Motor neuron (in vitro differentiated cells): Measurements from ENCODE around the gene KLK2. TPM values are rescaled to one million over a fixed set of nuclear protein-coding genes. Genes with fewer than 3 reads are reported as not detected.
"Not testable (repeated sequence)": the region's sequence is repeated elsewhere in the genome, so short reads cannot be mapped to it uniquely, and the experiment has no call there.

ENCODE experiments used
- ATAC-seq, 8 experiments: fragments of 200-7000 bp; cut with Tn5 transposase; replicated peaks in 6 of 8; 2 replicates each; pipeline ENCODE4 v1.8.0; 2021; ENCODE audit warnings: mild to moderate bottlenecking in 8 of 8, moderate library complexity in 8 of 8
- H3K27ac ChIP-seq, 2 donors: fragments of 250-450 bp; sonication (Bioruptor Pico); 2 replicates each; pipeline ENCODE4 v1.9.0; 2021; ENCODE audit warnings: antibody characterized with exemption in 2 of 2, mild to moderate bottlenecking in 2 of 2, moderate library complexity in 1 of 2
- H3K4me1 ChIP-seq, 2 donors: fragments of 250-450 bp; sonication (Bioruptor Pico); replicated peaks in 1 of 2; 2 replicates each; pipeline ENCODE4 v1.6.1; 2021; ENCODE audit warnings: antibody characterized with exemption in 2 of 2, mild to moderate bottlenecking in 2 of 2, moderate library complexity in 1 of 2
- H3K4me3 ChIP-seq, 5 donors: fragments of 250-450 bp; sonication (Bioruptor Pico); 2 replicates each; pipeline ENCODE4 v1.9.0; 2021; ENCODE audit warnings: antibody characterized with exemption in 5 of 5, mild to moderate bottlenecking in 5 of 5, moderate library complexity in 4 of 5
- WGBS, 10 experiments: fragments of 450-650 bp; shearing (Covaris generic); methylation state at CpG; one replicate each; pipeline ENCODE4 v1.0.0; 2022; 5-methylcytosine and 5-hydroxymethylcytosine counted together
- in situ Hi-C, 9 experiments: fragments of 400-800 bp; cut with MboI; loops; one replicate each; pipeline ENCODE4 v1.15.0; 2021; ENCODE audit warnings: low sequenced_read_pairs in 9 of 9, low pct_unique_long_range_greater_than_20kb in 2 of 9; ENCODE audit not compliant: unreplicated experiment in 9 of 9
- total RNA-seq, 8 experiments: library from RNA; unstranded; fragments of 300-600 nt; gene quantifications; 2 replicates each; pipeline versions ENCODE4 v1.2.3 to v1.2.4, GENCODE V29; 2022

The KLK2 gene
- total RNA-seq, 8 experiments from 2014 or later: 0.11 to 3.2 (median 0.81) TPM; not detected in 1

GRCh38 chr19:50889638-50890037 is 16.4 kb downstream of the KLK2 start:
- WGBS, 10 experiments: 0 to 55% (median 20%) methylated on average over 1 to 3 of the region's 3 CpGs; no CpG with 5 or more reads in 3 of the 10 experiments
- H3K4me3 ChIP-seq: no peak overlapping the region
- no peak for ATAC-seq
- in situ Hi-C loops: no loop called here
- H3K4me1 ChIP-seq: no peaks in the 10 kb centered on the region
- no peak overlapping the region for H3K27ac ChIP-seq

GRCh38 chr19:50890422-50891252 is 17.4 kb downstream of the KLK2 start:
- H3K4me1 ChIP-seq: no peaks in the 10 kb centered on the region
- ATAC-seq: no peak
- H3K4me3 ChIP-seq: no peak overlapping the region
- 0 to 43% (median 17%) methylated on average over 1 to 3 of the region's 5 CpGs; no CpG with 5 or more reads in 1 of the 10 experiments for WGBS, 10 experiments
- no peak overlapping the region for H3K27ac ChIP-seq
- in situ Hi-C loops: no loop called here

- no peak for ATAC-seq
- Histone ChIP-seq H3K4me3 (no peak overlapping the region), H3K27ac (no peak overlapping the region), H3K4me1 (no peaks in the 10 kb centered on the region)
- WGBS, 10 experiments: 65 to 91% (median 87%) methylated on average over 1 to 5 of the region's 5 CpGs; no CpG with 5 or more reads in 5 of the 10 experiments
- in situ Hi-C loops: no loop called here
These were observed 18.0 kb downstream of the KLK2 start for GRCh38 chr19:50891253-50891625.

- in situ Hi-C loops: no loop called here
- Histone ChIP-seq H3K27ac (no peak overlapping the region), H3K4me3 (no peak overlapping the region), H3K4me1 (peaks cover 0 to 3% of the 10 kb centered on the region in 2 donors)
- 67 to 100% (median 94%) methylated on average over 1 to 6 of the region's 18 CpGs; no CpG with 5 or more reads in 5 of the 10 experiments for WGBS, 10 experiments
- no peak for ATAC-seq
These were observed 20.0 kb downstream of the KLK2 start for GRCh38 chr19:50893047-50893736.

- no peak overlapping the region for H3K4me3 ChIP-seq
- 0 to 89% (median 24%) methylated on average over 1 to 4 of the region's 10 CpGs; no CpG with 5 or more reads in 4 of the 10 experiments for WGBS, 10 experiments
- ATAC-seq: no peak
- in situ Hi-C loops: no loop called here
- peaks cover 0 to 3% of the 10 kb centered on the region in 2 donors for H3K4me1 ChIP-seq
- H3K27ac ChIP-seq: no peak overlapping the region
These were observed 21.5 kb downstream of the KLK2 start for GRCh38 chr19:50894478-50895356.

- H3K4me3 ChIP-seq, in situ Hi-C loops, H3K4me1 ChIP-seq: not testable (repeated sequence)
- peak in 2 of 8 experiments; percentile 58 to 63 for ATAC-seq
- WGBS, 10 experiments: 11 to 96% (median 70%) methylated on average over 1 to 8 of the region's 9 CpGs; no CpG with 5 or more reads in 3 of the 10 experiments
- peak overlapping the region in 1 of 2 donors; percentile 79 for H3K27ac ChIP-seq
These were observed 22.9 kb downstream of the KLK2 start for GRCh38 chr19:50896089-50896590.

GRCh38 chr19:50896591-50897190 is 23.5 kb downstream of the KLK2 start:
- Histone ChIP-seq H3K4me1 (peaks cover 0 to 3% of the 10 kb centered on the region in 2 donors), H3K4me3 (no peak overlapping the region), H3K27ac (peak overlapping the region; percentile 45 to 79)
- WGBS, 10 experiments: 48 to 69% (median 58%) methylated on average over 2 to 6 of the region's 6 CpGs; no CpG with 5 or more reads in 4 of the 10 experiments
- in situ Hi-C loops: no loop called here
- ATAC-seq: peak in 7 of 8 experiments; percentile 87 to 94 (median 89)

GRCh38 chr19:50897191-50897607 is 24.0 kb downstream of the KLK2 start:
- Histone ChIP-seq H3K27ac (peak overlapping the region; percentile 45 to 79), H3K4me1 (peaks cover 0 to 3% of the 10 kb centered on the region in 2 donors), H3K4me3 (no peak overlapping the region)
- WGBS, 10 experiments: 83% methylated on average over 1 of the region's 3 CpGs; no CpG with 5 or more reads in 9 of the 10 experiments
- in situ Hi-C loops: no loop called here
- ATAC-seq: no peak

GRCh38 chr19:50897612-50898011 is 24.4 kb downstream of the KLK2 start:
- Histone ChIP-seq H3K4me3 (no peak overlapping the region), H3K27ac (no peak overlapping the region), H3K4me1 (peaks cover 0 to 3% of the 10 kb centered on the region in 2 donors)
- no peak for ATAC-seq
- 13 to 80% (median 60%) methylated on average over 1 to 3 of the region's 3 CpGs; no CpG with 5 or more reads in 3 of the 10 experiments for WGBS, 10 experiments
- in situ Hi-C loops: no loop called here

GRCh38 chr19:50898018-50898417 is 24.8 kb downstream of the KLK2 start:
- Histone ChIP-seq H3K4me1 (peaks cover 0 to 3% of the 10 kb centered on the region in 2 donors), H3K27ac (no peak overlapping the region), H3K4me3 (no peak overlapping the region)
- WGBS, 10 experiments: 10 to 89% (median 54%) methylated on average over 1 to 4 of the region's 4 CpGs
- in situ Hi-C loops: no loop called here
- no peak for ATAC-seq

- WGBS, 10 experiments: 12 to 100% (median 60%) methylated on average over 1 to 3 of the region's 3 CpGs; no CpG with 5 or more reads in 5 of the 10 experiments
- Histone ChIP-seq H3K4me3 (no peak overlapping the region), H3K27ac (no peak overlapping the region), H3K4me1 (peaks cover 0 to 3% of the 10 kb centered on the region in 2 donors)
- in situ Hi-C loops: no loop called here
- ATAC-seq: no peak
These were observed 26.3 kb downstream of the KLK2 start for GRCh38 chr19:50899569-50899968.

- WGBS, 10 experiments: 0 to 81% (median 69%) methylated on average over 1 to 2 of the region's 4 CpGs; no CpG with 5 or more reads in 2 of the 10 experiments
- in situ Hi-C loops: loop anchor here in 2 of 9 experiments (25.0 kb wide), 1 partner anchor 540 kb away; the partner anchor contains the start of gene NAPSA (in 2 of the 2)
- H3K27ac ChIP-seq: no peak overlapping the region
- H3K4me3 ChIP-seq: no peak overlapping the region
- ATAC-seq: no peak
- H3K4me1 ChIP-seq: no peaks in the 10 kb centered on the region
These were observed 29.4 kb downstream of the KLK2 start for GRCh38 chr19:50902640-50903039.
